PC-9 (cell line): ENCODE data around the gene SAP130. TPM values are rescaled to one million over a fixed set of nuclear protein-coding genes. Genes with fewer than 3 reads are reported as not detected.

Experiments
- BruUV-seq: library from RNA; stranded (reverse); fragments of 400-500 nt; replicated peaks from 2 replicates; lab custom pipeline; 2021; lab: Mats Ljungman, UMichigan
- CTCF ChIA-PET: fragments of 300-600 bp; sonication (Branson Sonifier 250); formaldehyde crosslinking; loops from one replicate; lab custom pipeline; 2022; ENCODE audit warnings: antibody characterized with exemption; lab: Charles Lee
- POLR2A ChIA-PET: fragments of 300-600 bp; sonication (Branson Sonifier 250); formaldehyde crosslinking; loops from one replicate; lab custom pipeline; 2022; ENCODE audit warnings: antibody characterized with exemption; ENCODE audit not compliant: unreplicated experiment; lab: Charles Lee
- DNase-seq, 2 experiments: peaks; one replicate each; pipeline versions ENCODE4 v3.0.0 to v3.0.0-alpha.2; 2015 to 2022; ENCODE audit warnings: mixed read lengths in 1 of 2
- H2AFZ ChIP-seq: fragments of 200-600 bp; sonication (generic); 2 replicates; pipeline ENCODE4 v1.8.1; 2017; ENCODE audit warnings: antibody characterized with exemption
- H3F3A ChIP-seq: fragments of 200-600 bp; sonication (generic); 2 replicates; pipeline ENCODE4 v1.8.1; 2017; ENCODE audit warnings: antibody characterized with exemption, mild to moderate bottlenecking, low read depth; ENCODE audit not compliant: insufficient read depth
- H3K27ac ChIP-seq: fragments of 200-600 bp; sonication (generic); 2 replicates; pipeline ENCODE4 v1.6.1; 2016; ENCODE audit warnings: mixed run types
- H3K27me3 ChIP-seq: fragments of 200-600 bp; sonication (generic); 2 replicates; pipeline ENCODE4 v1.6.1; 2016; ENCODE audit warnings: low read depth, mixed run types; ENCODE audit not compliant: insufficient read depth
- H3K36me3 ChIP-seq: fragments of 200-600 bp; sonication (generic); 2 replicates; pipeline ENCODE4 v1.6.1; 2016; ENCODE audit warnings: low read depth, mixed run types
- H3K4me1 ChIP-seq: fragments of 200-600 bp; sonication (generic); replicated peaks from 2 replicates; pipeline ENCODE4 v1.6.1; 2016; ENCODE audit warnings: mixed run types; ENCODE audit not compliant: insufficient read depth
- H3K4me2 ChIP-seq: fragments of 200-600 bp; sonication (generic); 2 replicates; pipeline ENCODE4 v1.6.1; 2017; ENCODE audit warnings: mixed run types
- H3K4me3 ChIP-seq: fragments of 200-600 bp; sonication (generic); 2 replicates; pipeline ENCODE4 v1.6.1; 2016; ENCODE audit warnings: mixed run types
- H3K79me2 ChIP-seq: fragments of 200-600 bp; sonication (generic); 2 replicates; pipeline ENCODE4 v1.6.1; 2017; ENCODE audit warnings: low read depth, mixed run types
- H3K9me2 ChIP-seq: fragments of 200-600 bp; sonication (generic); 2 replicates; pipeline ENCODE4 v1.8.1; 2017; ENCODE audit warnings: mild to moderate bottlenecking; ENCODE audit not compliant: insufficient read depth
- H3K9me3 ChIP-seq: fragments of 200-600 bp; sonication (generic); 2 replicates; pipeline ENCODE4 v1.8.1; 2016; ENCODE audit warnings: low read depth; ENCODE audit not compliant: insufficient read depth
- H4K20me1 ChIP-seq: fragments of 200-600 bp; sonication (generic); 2 replicates; pipeline ENCODE4 v1.8.1; 2017; ENCODE audit not compliant: insufficient read depth
- CTCF ChIP-seq: fragments of 200-600 bp; sonication (generic); conservative IDR thresholded peaks from 2 replicates; pipeline ENCODE4 v1.6.1; 2017; ENCODE audit warnings: mixed run types, antibody characterized with exemption, mild to moderate bottlenecking, moderate library complexity
- EZH2 ChIP-seq: fragments of 200-600 bp; sonication (generic); IDR thresholded peaks from 2 replicates; pipeline ENCODE4 v1.8.0; 2017; ENCODE audit warnings: antibody characterized with exemption, low read depth
- intact Hi-C: fragments of 100-400 bp; cut with micrococcal nuclease; formaldehyde crosslinking; loops from one replicate; pipeline ENCODE4 v1.10.0; 2022; ENCODE audit not compliant: unreplicated experiment
- total RNA-seq: library from RNA; stranded (reverse); gene quantifications from 2 replicates; pipeline ENCODE4 v1.2.3, GENCODE V29; 2021

Gene SAP130
- total RNA-seq, 1 experiment from 2014 or later: 33.9 TPM

- Histone ChIP-seq H3K27me3 (peaks cover 19% of the 10 kb centered on the region; the same call in 1 of the 2 replicates), H3K9me3 (no peaks in the 10 kb centered on the region), H3K27ac (no peak overlapping the region), H3K4me1 (no peaks in the 10 kb centered on the region), H3F3A (no peaks in the 10 kb centered on the region), H4K20me1 (no peaks in the 10 kb centered on the region), H3K4me3 (no peak overlapping the region), H3K4me2 (no peak overlapping the region), H3K9me2 (no peaks in the 10 kb centered on the region), H2AFZ (no peak overlapping the region), H3K36me3 (no peaks in the 10 kb centered on the region), H3K79me2 (no peaks in the 10 kb centered on the region)
- intact Hi-C loops: no loop called here
- ChIA-PET CTCF (no interaction called here), POLR2A (no interaction called here)
- DNase-seq: no peak
- TF ChIP-seq EZH2 (no peak), CTCF (no peak)
- no TSS peak for BruUV-seq
These were observed 126.4 kb downstream of the SAP130 start for GRCh38 chr2:127901339-127902056.

GRCh38 chr2:127897531-127898211, 130.2 kb downstream of the SAP130 start:
- TF ChIP-seq EZH2 (no peak), CTCF (no peak)
- Histone ChIP-seq H3K27me3 (no peaks in the 10 kb centered on the region), H3K36me3 (no peaks in the 10 kb centered on the region), H3K4me1 (no peaks in the 10 kb centered on the region), H3K9me2 (no peaks in the 10 kb centered on the region), H3K9me3 (no peaks in the 10 kb centered on the region), H3K4me3 (no peak overlapping the region), H4K20me1 (no peaks in the 10 kb centered on the region), H3F3A (no peaks in the 10 kb centered on the region), H2AFZ (no peak overlapping the region), H3K27ac (no peak overlapping the region), H3K79me2 (no peaks in the 10 kb centered on the region), H3K4me2 (no peak overlapping the region)
- DNase-seq: no peak
- CTCF ChIA-PET: no interaction called here
- BruUV-seq: no TSS peak
- intact Hi-C loops: no loop called here
- POLR2A ChIA-PET: no interaction called here

DNA sequence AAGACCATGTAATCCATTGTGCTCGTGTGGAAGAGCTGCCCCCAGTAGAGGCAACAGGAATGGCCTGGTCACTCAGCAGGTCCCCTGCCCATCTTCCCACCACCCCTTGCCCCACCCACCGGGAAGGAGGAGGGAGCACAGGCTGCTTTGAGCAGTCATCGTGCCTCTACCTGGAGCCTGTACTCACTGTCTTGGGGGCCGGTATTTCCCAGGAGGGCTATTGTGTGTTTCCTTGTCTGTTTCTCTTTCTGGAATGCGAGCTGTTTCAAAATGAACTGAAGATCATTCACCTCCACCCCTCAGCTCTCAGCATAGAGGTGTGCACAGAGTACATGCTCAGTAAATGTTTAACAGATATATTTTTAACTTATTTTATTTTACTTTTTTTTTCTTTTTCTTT, 134.4 kb downstream of the SAP130 start:
- Histone ChIP-seq H3K27me3 (no peaks in the 10 kb centered on the region), H3K27ac (no peak overlapping the region), H2AFZ (no peak overlapping the region), H3K4me3 (no peak overlapping the region), H3K79me2 (no peaks in the 10 kb centered on the region), H3F3A (no peaks in the 10 kb centered on the region), H3K36me3 (no peaks in the 10 kb centered on the region), H3K9me2 (no peaks in the 10 kb centered on the region), H3K4me1 (no peaks in the 10 kb centered on the region), H4K20me1 (no peaks in the 10 kb centered on the region), H3K9me3 (no peaks in the 10 kb centered on the region), H3K4me2 (no peak overlapping the region)
- POLR2A ChIA-PET: no interaction called here
- TF ChIP-seq CTCF (no peak), EZH2 (no peak)
- CTCF ChIA-PET: no interaction called here
- intact Hi-C loops: no loop called here
- no TSS peak for BruUV-seq
- DNase-seq: no peak
